NT2/D1 (cell line): ENCODE results near the gene ADAMTS12.
"Not testable (repeated sequence)": the region's sequence is repeated elsewhere in the genome, so short reads cannot be mapped to it uniquely, and the experiment has no call there.

ENCODE experiments used
- SUZ12 ChIP-seq: IDR thresholded peaks from 2 replicates; pipeline ENCODE4 v1.6.1; 2011; ENCODE audit not compliant: insufficient read length, insufficient read depth; ENCODE audit errors: extremely low read depth
- YY1 ChIP-seq: IDR thresholded peaks from 2 replicates; pipeline ENCODE4 v1.6.1; 2011; ENCODE audit not compliant: insufficient read length, insufficient read depth

DNA sequence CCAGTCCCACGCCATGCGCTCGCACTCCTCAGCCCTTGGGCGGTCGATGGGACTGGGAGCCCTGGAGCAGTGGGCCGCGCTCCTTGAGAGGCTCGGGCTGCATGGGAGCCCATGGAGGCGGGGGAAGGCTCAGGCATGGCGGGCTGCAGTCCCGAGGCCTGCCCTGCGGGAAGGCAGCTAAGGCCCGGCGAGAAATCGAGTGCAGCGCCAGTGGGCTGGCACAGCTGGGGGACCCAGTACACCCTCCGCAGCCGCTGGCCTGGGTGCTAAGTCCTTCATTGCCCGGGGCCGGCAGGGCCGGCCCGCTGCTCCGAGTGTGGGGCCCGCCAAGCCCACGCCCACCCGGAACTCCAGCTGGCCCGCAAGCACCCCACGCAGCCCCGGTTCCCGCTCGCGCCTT lies 376.4 kb downstream of the ADAMTS12 start:
- TF ChIP-seq SUZ12, YY1: not testable (repeated sequence)
